ENCODE measurements around the gene WIPF3.

The WIPF3 gene

GRCh38 chr7:29848941-29849340 is 42.6 kb downstream of the WIPF3 start:
- DNase-seq = no peak

GRCh38 chr7:29851487-29851886 is 45.2 kb downstream of the WIPF3 start:
- no peak for DNase-seq

GRCh38 chr7:29852457-29852856 is 46.1 kb downstream of the WIPF3 start:
- DNase-seq = no peak

GRCh38 chr7:29853072-29853471 is 46.8 kb downstream of the WIPF3 start:
- DNase-seq = no peak

- DNase-seq = no peak
Measured at GRCh38 chr7:29853789-29854188, 47.5 kb downstream of the WIPF3 start.

GRCh38 chr7:29854257-29854938 is 48.1 kb downstream of the WIPF3 start:
- DNase-seq = no peak

GRCh38 chr7:29857654-29858053 is 51.3 kb downstream of the WIPF3 start:
- no peak for DNase-seq

- no peak for DNase-seq
Measured at GRCh38 chr7:29858191-29858951, 52.1 kb downstream of the WIPF3 start.

- DNase-seq = no peak
Measured at GRCh38 chr7:29859104-29859503, 52.8 kb downstream of the WIPF3 start.

GRCh38 chr7:29859524-29860185 is 53.3 kb downstream of the WIPF3 start:
- DNase-seq = no peak

GRCh38 chr7:29860186-29860585 is 53.9 kb downstream of the WIPF3 start:
- no peak for DNase-seq

- DNase-seq = no peak
Measured at GRCh38 chr7:29861884-29862283, 55.6 kb downstream of the WIPF3 start.

- DNase-seq = no peak
Measured at GRCh38 chr7:29864656-29865055, 58.3 kb downstream of the WIPF3 start.

GRCh38 chr7:29865526-29865925 is 59.2 kb downstream of the WIPF3 start:
- no peak for DNase-seq

GRCh38 chr7:29866490-29866930 is 60.2 kb downstream of the WIPF3 start:
- DNase-seq = no peak

- DNase-seq = no peak
Measured at GRCh38 chr7:29871787-29872398, 65.6 kb downstream of the WIPF3 start.

- no peak for DNase-seq
Measured at GRCh38 chr7:29873644-29874294, 67.5 kb downstream of the WIPF3 start.

- DNase-seq = no peak
Measured at GRCh38 chr7:29875741-29876140, 69.4 kb downstream of the WIPF3 start.

GRCh38 chr7:29877196-29877595 is 70.9 kb downstream of the WIPF3 start:
- no peak for DNase-seq

- DNase-seq = no peak
Measured at GRCh38 chr7:29878081-29878688, 71.9 kb downstream of the WIPF3 start.

GRCh38 chr7:29879609-29880008 is 73.3 kb downstream of the WIPF3 start:
- DNase-seq = no peak

- DNase-seq = no peak
Measured at GRCh38 chr7:29881724-29882123, 75.4 kb downstream of the WIPF3 start.
